ENCODE measurements around the gene AIFM3.

DNA sequence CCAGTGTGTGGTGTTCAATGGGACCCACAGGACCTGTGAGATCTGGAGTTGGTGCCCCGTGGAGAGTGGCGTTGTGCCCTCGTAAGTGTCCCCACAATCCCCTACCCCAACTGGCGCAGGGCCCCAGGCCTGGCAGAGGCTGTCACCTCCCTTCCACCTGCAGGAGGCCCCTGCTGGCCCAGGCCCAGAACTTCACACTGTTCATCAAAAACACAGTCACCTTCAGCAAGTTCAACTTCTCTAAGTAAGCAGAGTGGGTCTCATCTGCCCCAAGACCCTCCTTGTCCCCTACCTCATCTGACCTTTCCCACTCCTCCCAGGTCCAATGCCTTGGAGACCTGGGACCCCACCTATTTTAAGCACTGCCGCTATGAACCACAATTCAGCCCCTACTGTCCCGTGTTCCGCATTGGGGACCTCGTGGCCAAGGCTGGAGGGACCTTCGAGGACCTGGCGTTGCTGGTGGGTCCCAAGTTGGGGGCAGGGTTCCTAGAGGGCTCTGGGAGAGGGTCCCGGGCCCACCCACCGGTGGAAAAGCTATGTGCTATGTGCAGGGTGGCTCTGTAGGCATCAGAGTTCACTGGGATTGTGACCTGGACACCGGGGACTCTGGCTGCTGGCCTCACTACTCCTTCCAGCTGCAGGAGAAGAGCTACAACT, 56.0 kb downstream of the AIFM3 start:
- TF ChIP-seq, protein P1, sequence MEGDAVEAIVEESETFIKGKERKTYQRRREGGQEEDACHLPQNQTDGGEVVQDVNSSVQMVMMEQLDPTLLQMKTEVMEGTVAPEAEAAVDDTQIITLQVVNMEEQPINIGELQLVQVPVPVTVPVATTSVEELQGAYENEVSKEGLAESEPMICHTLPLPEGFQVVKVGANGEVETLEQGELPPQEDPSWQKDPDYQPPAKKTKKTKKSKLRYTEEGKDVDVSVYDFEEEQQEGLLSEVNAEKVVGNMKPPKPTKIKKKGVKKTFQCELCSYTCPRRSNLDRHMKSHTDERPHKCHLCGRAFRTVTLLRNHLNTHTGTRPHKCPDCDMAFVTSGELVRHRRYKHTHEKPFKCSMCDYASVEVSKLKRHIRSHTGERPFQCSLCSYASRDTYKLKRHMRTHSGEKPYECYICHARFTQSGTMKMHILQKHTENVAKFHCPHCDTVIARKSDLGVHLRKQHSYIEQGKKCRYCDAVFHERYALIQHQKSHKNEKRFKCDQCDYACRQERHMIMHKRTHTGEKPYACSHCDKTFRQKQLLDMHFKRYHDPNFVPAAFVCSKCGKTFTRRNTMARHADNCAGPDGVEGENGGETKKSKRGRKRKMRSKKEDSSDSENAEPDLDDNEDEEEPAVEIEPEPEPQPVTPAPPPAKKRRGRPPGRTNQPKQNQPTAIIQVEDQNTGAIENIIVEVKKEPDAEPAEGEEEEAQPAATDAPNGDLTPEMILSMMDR (IDR thresholded peaks at IDR 0.05): no peak
- no peak for TF ChIP-seq POLR2A (IDR thresholded peaks at IDR 0.05)
